Right cardiac atrium (tissue), 5 donors: ENCODE results near the gene ZNF239. TPM values are rescaled to one million over a fixed set of nuclear protein-coding genes. Genes with fewer than 3 reads are reported as not detected.
"Not testable (repeated sequence)": the region's sequence is repeated elsewhere in the genome, so short reads cannot be mapped to it uniquely, and the experiment has no call there.

Experiments
- ATAC-seq, 2 donors: fragments of 200-7000 bp; cut with Tn5 transposase; one replicate each; pipeline versions ENCODE4 v1.8.0 to v1.9.1; 2020; ENCODE audit warnings: moderate library complexity in 2 of 2, mild to moderate bottlenecking in 1 of 2
- DNase-seq, 3 donors: peaks; one replicate each; pipeline ENCODE4 v3.0.0-alpha.2; 2020
- H3K27ac ChIP-seq: one replicate; pipeline ENCODE4 v1.5.1; 2013; ENCODE audit warnings: mild to moderate bottlenecking, low read length, control low read depth, moderate library complexity
- H3K27me3 ChIP-seq: one replicate; pipeline ENCODE4 v1.6.1; 2013; ENCODE audit not compliant: control insufficient read depth, insufficient read depth
- H3K4me1 ChIP-seq: one replicate; pipeline ENCODE4 v1.6.1; 2013; ENCODE audit warnings: low read length; ENCODE audit not compliant: control insufficient read depth, insufficient read depth
- H3K4me3 ChIP-seq: one replicate; pipeline ENCODE4 v1.5.1; 2013; ENCODE audit warnings: low read length, control low read depth
- H3K9me3 ChIP-seq: one replicate; pipeline ENCODE4 v1.6.1; 2013; ENCODE audit warnings: low read length; ENCODE audit not compliant: control insufficient read depth
- WGBS: extraction: QIAGEN DNeasy Blood & Tissue Kit; methylation state at CpG from one replicate; pipeline ENCODE4 v1.1.7; 2013; 5-methylcytosine and 5-hydroxymethylcytosine counted together
- intact Hi-C, 4 donors: fragments of 100-400 bp; cut with DNase I; formaldehyde crosslinking; loops; one replicate each; pipeline versions ENCODE4 v1.11.0 to v1.14.0; 2022 to 2023
- polyA plus RNA-seq: library from polyadenylated mRNA; stranded (reverse); fragments of 200-250 nt; gene quantifications from one replicate; pipeline ENCODE4 v1.2.3, GENCODE V29; 2013
- total RNA-seq, 4 donors: library from RNA; stranded (reverse); fragmentation: NEBNext Ultra II Directional; extraction: Animal tissue kit (Norgen Biotek cat#: 25700); gene quantifications; one replicate each; pipeline ENCODE4 v1.2.1, GENCODE V29; 2021
- donor health status: healthy with polysubstance abuse.
- donor health status: DM: no; HTN: yes; CAD: no.
- donor health status: DM: no; HTN: no; CAD: no.
- donor health status: DM: no; HTN: yes; CAD: no; lungs with severe emphysema.
- donor health status: DM: yes; HTN: yes; CAD: no.

Gene ZNF239
- total and polyA plus RNA-seq, 5 donors = 0.93 to 2.9 (median 2.2) TPM

GRCh38 chr10:43576062-43576461, 1.6 kb upstream of the ZNF239 start:
- Histone ChIP-seq H3K27ac (no peak overlapping the region), H3K4me3 (no peak overlapping the region), H3K9me3 (no peaks in the 10 kb centered on the region), H3K27me3 (no peaks in the 10 kb centered on the region), H3K4me1 (no peaks in the 10 kb centered on the region)
- DNase-seq (no peak), ATAC-seq (no peak)
- intact Hi-C loops = no loop called here
- 95% methylated on average over 5 of the region's 5 CpGs for WGBS

- Histone ChIP-seq H3K27me3 (no peaks in the 10 kb centered on the region), H3K4me3 (peak overlapping the region; percentile 47), H3K27ac (no peak overlapping the region), H3K9me3 (no peaks in the 10 kb centered on the region), H3K4me1 (no peaks in the 10 kb centered on the region)
- WGBS = 91% methylated on average over 8 of the region's 8 CpGs
- peak in 1 of 3 donors; percentile 45 for DNase-seq
- intact Hi-C loops = no loop called here
- ATAC-seq = no peak
Measured at GRCh38 chr10:43574906-43575305, 490 bp upstream of the ZNF239 start.

GRCh38 chr10:43573250-43574000, 991 bp downstream of the ZNF239 start:
- no peaks in the 10 kb centered on the region for H3K4me1 ChIP-seq
- DNase-seq (no peak), ATAC-seq (no peak)
- H3K9me3 ChIP-seq = no peaks in the 10 kb centered on the region
- intact Hi-C loops = no loop called here
- peak overlapping the region; percentile 47 for H3K4me3 ChIP-seq
- 32% methylated on average over 14 of the region's 14 CpGs for WGBS
- H3K27ac ChIP-seq = no peak overlapping the region
- no peaks in the 10 kb centered on the region for H3K27me3 ChIP-seq

- ATAC-seq (no peak), DNase-seq (no peak)
- Histone ChIP-seq H3K27me3 (no peaks in the 10 kb centered on the region), H3K27ac (no peak overlapping the region), H3K4me1 (no peaks in the 10 kb centered on the region), H3K4me3 (no peak overlapping the region), H3K9me3 (no peaks in the 10 kb centered on the region)
- intact Hi-C loops = no loop called here
- 48% methylated on average over 1 of the region's 1 CpG for WGBS
Measured at GRCh38 chr10:43570971-43571370, 3.4 kb downstream of the ZNF239 start.

- intact Hi-C loops = no loop called here
Measured at GRCh38 chr10:43569681-43570080, 4.7 kb downstream of the ZNF239 start.

GRCh38 chr10:43557214-43557613, 17.2 kb downstream of the ZNF239 start:
- no peak for DNase-seq
- Histone ChIP-seq H3K27me3 (no peaks in the 10 kb centered on the region), H3K27ac (no peak overlapping the region), H3K9me3 (no peaks in the 10 kb centered on the region), H3K4me1 (no peaks in the 10 kb centered on the region), H3K4me3 (no peak overlapping the region)
- no peak for ATAC-seq
- intact Hi-C loops = no loop called here
- WGBS = 98% methylated on average over 4 of the region's 4 CpGs

More at GRCh38 chr10:43569681-43570080, 4.7 kb downstream of the ZNF239 start:
- no peak for ATAC-seq
- no peaks in the 10 kb centered on the region for H3K27me3 ChIP-seq
- no peak overlapping the region for H3K27ac ChIP-seq
- no peak overlapping the region for H3K4me3 ChIP-seq
- no peak for DNase-seq
- no peaks in the 10 kb centered on the region for H3K9me3 ChIP-seq
- H3K4me1 ChIP-seq = no peaks in the 10 kb centered on the region

GRCh38 chr10:43543746-43544145, 30.7 kb downstream of the ZNF239 start:
- H3K9me3 ChIP-seq, intact Hi-C loops: not testable (repeated sequence)
- WGBS = 92% methylated on average over 11 of the region's 11 CpGs

GRCh38 chr10:43524434-43525247, 49.8 kb downstream of the ZNF239 start:
- WGBS = 72% methylated on average over 1 of the region's 1 CpG
- Histone ChIP-seq H3K27ac (no peak overlapping the region), H3K27me3 (no peaks in the 10 kb centered on the region), H3K4me1 (no peaks in the 10 kb centered on the region), H3K9me3 (peaks cover 3% of the 10 kb centered on the region), H3K4me3 (no peak overlapping the region)
- DNase-seq = no peak
- intact Hi-C loops = no loop called here
- ATAC-seq = no peak

More at GRCh38 chr10:43543746-43544145, 30.7 kb downstream of the ZNF239 start:
- not testable (repeated sequence) for DNase-seq, H3K4me1 ChIP-seq, H3K4me3 ChIP-seq, H3K27ac ChIP-seq, ATAC-seq, H3K27me3 ChIP-seq

Other genes starting within 250 kb of the ZNF239 start
- not detected for gene FXYD4, start 203.0 kb downstream of the ZNF239 start, total RNA-seq
- gene FXYD4, start 203.0 kb downstream of the ZNF239 start, polyA plus RNA-seq = not detected
- gene HNRNPF, start 165.4 kb downstream of the ZNF239 start, total RNA-seq = 10 to 100 TPM; 67.2 to 93.4 (median 77.2) TPM
- gene HNRNPF, start 165.4 kb downstream of the ZNF239 start, polyA plus RNA-seq = 41.6 TPM
- 1 to 10 TPM; 3.0 to 4.0 (median 3.4) TPM for gene ZNF487, start 137.5 kb downstream of the ZNF239 start, total RNA-seq
- gene ZNF487, start 137.5 kb downstream of the ZNF239 start, polyA plus RNA-seq = 4.2 TPM
- gene ZNF485, start 31.8 kb upstream of the ZNF239 start, total RNA-seq = 1 to 10 TPM; 1.7 to 2.6 (median 2.0) TPM
- 1.2 TPM for gene ZNF485, start 31.8 kb upstream of the ZNF239 start, polyA plus RNA-seq
- 10 to 100 TPM; 47.2 to 65.4 (median 54.4) TPM for gene ZNF32, start 74.3 kb upstream of the ZNF239 start, total RNA-seq
- 86.3 TPM for gene ZNF32, start 74.3 kb upstream of the ZNF239 start, polyA plus RNA-seq